ENCODE measurements around the gene BTRC.

The BTRC gene

DNA sequence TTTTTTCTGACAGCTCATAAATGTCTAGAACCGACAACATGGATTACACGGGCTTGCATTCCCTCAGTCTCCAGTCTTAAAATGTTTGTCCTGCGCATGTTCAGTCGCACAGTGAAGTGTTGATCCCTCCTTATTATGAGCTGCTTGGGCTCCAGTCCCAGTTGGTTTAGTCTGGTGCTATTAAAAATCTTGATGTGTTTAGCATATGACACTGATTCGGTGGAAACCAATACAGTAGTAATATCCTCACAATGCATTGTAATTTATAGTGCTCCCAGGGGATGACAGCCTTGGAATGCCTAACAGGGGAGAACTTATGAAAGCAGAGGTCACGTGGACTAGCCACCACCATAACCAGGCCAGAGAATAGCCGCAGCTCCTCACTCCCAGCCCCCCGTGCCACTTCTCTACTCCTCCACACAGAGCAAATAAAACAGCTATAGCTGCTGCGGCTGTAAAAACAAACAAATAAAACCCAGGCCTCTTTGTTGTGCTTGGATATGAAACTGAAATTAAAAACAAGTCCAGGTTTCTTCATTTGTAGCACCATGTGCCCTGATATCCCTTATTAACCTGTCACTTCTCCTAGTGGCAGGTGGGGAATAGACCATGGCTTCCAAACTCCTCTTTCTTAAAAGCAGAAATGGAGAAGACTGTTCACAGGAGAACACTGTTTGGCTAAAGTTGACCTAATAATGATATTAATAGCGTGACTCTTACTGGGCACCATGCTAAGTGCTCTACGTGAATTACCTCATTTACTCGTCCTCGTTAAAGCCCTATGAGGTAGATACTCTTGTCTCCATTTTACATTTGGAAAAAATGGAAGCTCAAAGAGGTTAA, 241.8 kb downstream of the BTRC start:
- Histone ChIP-seq H3K27me3 (ENCODE audit: insufficient read depth, low read depth, severe bottlenecking) (no peaks in the 10 kb centered on the region), H3K9me3 (ENCODE audit: severe bottlenecking) (no peaks in the 10 kb centered on the region), H3K27ac (no peak overlapping the region), H3K4me3 (ENCODE audit: low read depth, low read length) (no peak overlapping the region), H3K36me3 (no peaks in the 10 kb centered on the region)
- DNase-seq = no peak
- no peak for TF ChIP-seq CTCF (IDR thresholded peaks at IDR 0.05; ENCODE audit: low read depth, low read length)

DNA sequence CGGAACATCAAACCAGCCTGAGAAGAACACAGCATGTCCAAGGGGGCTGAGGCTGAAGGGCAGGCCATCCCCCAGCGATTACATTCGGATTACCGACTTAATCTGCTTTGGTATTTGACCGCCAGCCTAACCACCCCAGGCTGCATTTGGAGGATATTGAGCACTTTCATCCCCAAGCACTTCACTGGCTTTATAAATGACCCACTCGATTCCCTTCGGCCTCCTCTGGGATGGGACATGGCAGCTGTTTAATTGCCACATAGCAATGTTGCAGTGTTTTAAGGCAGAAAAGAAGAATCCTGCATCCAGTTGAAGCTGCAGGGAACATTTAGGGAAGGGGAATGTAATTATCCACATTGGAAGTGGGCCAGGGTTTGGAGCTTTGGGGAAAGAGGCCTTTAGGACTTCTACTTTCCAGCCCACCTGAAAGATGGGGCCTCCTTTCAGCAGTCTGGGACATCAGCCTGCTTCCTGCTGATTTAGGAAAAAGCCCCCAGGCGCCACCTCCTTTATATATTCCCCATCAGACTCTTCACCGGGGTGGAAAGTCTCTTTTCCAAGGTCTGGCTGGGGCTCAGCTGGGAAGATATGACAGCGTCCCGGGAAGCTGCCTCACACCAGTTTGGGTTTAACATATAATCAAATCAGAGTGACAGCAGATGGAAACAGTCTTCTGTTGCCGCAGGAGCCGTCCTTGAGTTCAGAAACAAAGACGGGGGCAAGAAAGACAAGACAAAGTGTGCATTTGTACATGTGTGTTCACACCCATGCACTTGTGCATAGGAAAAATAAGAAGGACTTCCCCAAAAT, 243.3 kb downstream of the BTRC start:
- Histone ChIP-seq H3K4me3 (ENCODE audit: low read depth, low read length) (no peak overlapping the region), H3K27ac (no peak overlapping the region), H3K27me3 (ENCODE audit: insufficient read depth, low read depth, severe bottlenecking) (no peaks in the 10 kb centered on the region), H3K36me3 (no peaks in the 10 kb centered on the region), H3K9me3 (ENCODE audit: severe bottlenecking) (no peaks in the 10 kb centered on the region)
- peak; percentile 79 for DNase-seq
- TF ChIP-seq CTCF (IDR thresholded peaks at IDR 0.05; ENCODE audit: low read depth, low read length) = no peak

- DNase-seq = no peak
- no peak overlapping the region for H3K27ac ChIP-seq
- TF ChIP-seq CTCF (IDR thresholded peaks at IDR 0.05; ENCODE audit: low read depth, low read length) = no peak
- no peak overlapping the region for H3K4me3 ChIP-seq (ENCODE audit: low read depth, low read length)
- no peaks in the 10 kb centered on the region for H3K9me3 ChIP-seq (ENCODE audit: severe bottlenecking)
- no peaks in the 10 kb centered on the region for H3K36me3 ChIP-seq
- no peaks in the 10 kb centered on the region for H3K27me3 ChIP-seq (ENCODE audit: insufficient read depth, low read depth, severe bottlenecking)
Observed at GRCh38 chr10:101601541-101601940, 247.6 kb downstream of the BTRC start.

DNA sequence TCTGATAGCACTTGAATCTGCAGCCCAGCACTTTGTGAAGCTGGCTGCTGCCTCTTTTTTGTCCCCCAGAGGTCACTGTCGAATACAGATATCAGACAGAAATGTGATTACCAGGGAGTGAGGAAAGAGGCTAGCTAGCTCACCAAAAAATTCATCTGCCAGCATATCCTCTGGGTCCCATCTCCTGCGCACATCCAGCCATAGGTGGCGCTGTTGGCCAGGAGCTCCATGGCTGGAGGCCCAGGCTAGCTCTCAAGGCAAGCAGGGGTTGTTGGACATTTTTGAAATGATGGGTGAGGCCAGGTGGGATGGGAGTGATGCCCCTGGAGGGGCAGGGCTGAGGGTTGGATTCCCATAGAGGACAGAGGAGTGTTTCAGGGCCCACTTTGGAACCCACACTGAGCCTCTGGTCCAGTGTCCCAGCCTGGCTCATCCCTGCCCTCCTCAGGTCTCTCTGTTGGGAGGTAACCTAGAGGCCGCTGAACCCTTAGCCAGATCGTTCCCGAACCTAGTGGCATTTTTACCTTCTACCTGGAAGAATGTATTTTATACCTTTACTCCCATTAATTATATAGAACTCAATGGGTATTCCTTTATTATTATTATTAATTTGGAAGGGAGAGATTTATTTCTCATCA, 248.9 kb downstream of the BTRC start:
- Histone ChIP-seq H3K27me3 (ENCODE audit: insufficient read depth, low read depth, severe bottlenecking) (no peaks in the 10 kb centered on the region), H3K27ac (no peak overlapping the region), H3K4me3 (ENCODE audit: low read depth, low read length) (no peak overlapping the region), H3K36me3 (no peaks in the 10 kb centered on the region), H3K9me3 (ENCODE audit: severe bottlenecking) (no peaks in the 10 kb centered on the region)
- TF ChIP-seq CTCF (IDR thresholded peaks at IDR 0.05; ENCODE audit: low read depth, low read length) = peak; percentile 91
- peak; percentile 88 for DNase-seq

Measured in WERI-Rb-1 (cell line).